ENCODE measurements around the gene SCN4A.
A peak's percentile ranks its signal among the peaks of the same experiment; 100 is the strongest.

SCN4A gene

GRCh38 chr17:63950940-63951907 is 21.5 kb downstream of the SCN4A start:
- TF ChIP-seq CTCF (IDR thresholded peaks at IDR 0.05; ENCODE audit: low read depth, low read length, missing control alignments): peak; percentile 30
- DNase-seq (ENCODE audit: extremely low read depth, low read depth): no peak
- no peak overlapping the region for H3K4me3 ChIP-seq (replicated peaks; ENCODE audit: low read depth, low read length)

- no peak for DNase-seq (ENCODE audit: extremely low read depth, low read depth)
- H3K4me3 ChIP-seq (replicated peaks; ENCODE audit: low read depth, low read length): no peak overlapping the region
Observed at GRCh38 chr17:63949576-63950250, 23.0 kb downstream of the SCN4A start.

GRCh38 chr17:63948521-63948920 is 24.2 kb downstream of the SCN4A start:
- TF ChIP-seq CTCF (IDR thresholded peaks at IDR 0.05; ENCODE audit: low read depth, low read length, missing control alignments): no peak
- DNase-seq (ENCODE audit: extremely low read depth, low read depth): no peak

More at GRCh38 chr17:63949576-63950250, 23.0 kb downstream of the SCN4A start:
- TF ChIP-seq CTCF (IDR thresholded peaks at IDR 0.05; ENCODE audit: low read depth, low read length, missing control alignments): no peak

GRCh38 chr17:63947711-63948330 is 24.9 kb downstream of the SCN4A start:
- no peak for TF ChIP-seq CTCF (IDR thresholded peaks at IDR 0.05; ENCODE audit: low read depth, low read length, missing control alignments)
- no peak for DNase-seq (ENCODE audit: extremely low read depth, low read depth)
- no peak overlapping the region for H3K4me3 ChIP-seq (replicated peaks; ENCODE audit: low read depth, low read length)

More at GRCh38 chr17:63948521-63948920, 24.2 kb downstream of the SCN4A start:
- H3K4me3 ChIP-seq (replicated peaks; ENCODE audit: low read depth, low read length): no peak overlapping the region

- TF ChIP-seq CTCF (IDR thresholded peaks at IDR 0.05; ENCODE audit: low read depth, low read length, missing control alignments): peak; percentile 63
- no peak overlapping the region for H3K4me3 ChIP-seq (replicated peaks; ENCODE audit: low read depth, low read length)
- no peak for DNase-seq (ENCODE audit: extremely low read depth, low read depth)
Observed at GRCh38 chr17:63946440-63947363, 26.0 kb downstream of the SCN4A start.
